K562 (cell line): Measurements from ENCODE around the gene RHOF. TPM values are rescaled to one million over a fixed set of nuclear protein-coding genes. Genes with fewer than 3 reads are reported as not detected.

ENCODE experiments used
- BACH1 ChIP-seq: fragments of 200-800 bp; sonication (Bioruptor generic); IDR thresholded peaks from 2 replicates; pipeline ENCODE4 v1.6.1; 2016; ENCODE audit warnings: missing genetic modification characterization, missing compliant biosample characterization
- CHD2 ChIP-seq: IDR thresholded peaks from 2 replicates; pipeline ENCODE4 v1.6.1; 2011; ENCODE audit warnings: low read depth, low read length
- CLOCK ChIP-seq: fragments of 250-450 bp; sonication (Bioruptor Pico); IDR thresholded peaks from 2 replicates; pipeline ENCODE4 v1.4.0; 2020; ENCODE audit warnings: mild to moderate bottlenecking, moderate library complexity, borderline replicate concordance
- DNMT1 ChIP-seq: fragments of 450-650 bp; IDR thresholded peaks from 2 replicates; pipeline ENCODE4 v1.6.1; 2016; ENCODE audit warnings: antibody characterized with exemption, mild to moderate bottlenecking
- FOXA1 ChIP-seq: fragments of 450-650 bp; IDR thresholded peaks from 2 replicates; pipeline ENCODE4 v1.6.1; 2016; ENCODE audit warnings: mild to moderate bottlenecking, borderline replicate concordance
- FOXJ2 ChIP-seq: fragments of 200-800 bp; sonication (Bioruptor generic); IDR thresholded peaks from 2 replicates; pipeline ENCODE4 v1.6.1; 2016; ENCODE audit warnings: missing genetic modification characterization, missing compliant biosample characterization
- HMG20A ChIP-seq: fragments of 450-650 bp; formaldehyde crosslinking; conservative IDR thresholded peaks from 2 replicates; pipeline ENCODE4 v1.4.0; 2020; ENCODE audit warnings: mild to moderate bottlenecking, mixed read lengths
- MED1 ChIP-seq: sonication (generic); formaldehyde crosslinking; IDR thresholded peaks from 2 replicates; pipeline ENCODE4 v1.8.1; 2023; ENCODE audit warnings: missing genetic modification reagents, borderline replicate concordance
- RBM25 ChIP-seq: fragments of 200-400 bp; formaldehyde crosslinking; IDR thresholded peaks from 2 replicates; pipeline ENCODE4 v1.6.1; 2018; ENCODE audit warnings: low read length, low read depth, moderate library complexity; ENCODE audit not compliant: severe bottlenecking
- STAG1 ChIP-seq: sonication (generic); formaldehyde crosslinking; IDR thresholded peaks from 2 replicates; pipeline ENCODE4 v1.5.0; 2020; ENCODE audit warnings: missing genetic modification reagents, borderline replicate concordance
- TAF7 ChIP-seq: fragments of 450-650 bp; IDR thresholded peaks from 2 replicates; pipeline ENCODE4 v1.6.1; 2016; ENCODE audit warnings: missing genetic modification characterization, missing compliant biosample characterization
- ZNF133 ChIP-seq: fragments of 250-450 bp; sonication (Bioruptor Pico); IDR thresholded peaks from 2 replicates; pipeline ENCODE4 v1.4.0; 2020; ENCODE audit warnings: mild to moderate bottlenecking
- ZNF184 ChIP-seq: sonication (generic); formaldehyde crosslinking; IDR thresholded peaks from 2 replicates; pipeline ENCODE4 v1.5.0; 2020; ENCODE audit warnings: missing genetic modification reagents
- ZNF354B ChIP-seq: fragments of 250-450 bp; sonication (Bioruptor Pico); IDR thresholded peaks from 2 replicates; pipeline ENCODE4 v1.4.0; 2020
- polyA plus RNA-seq, 8 experiments: library from polyadenylated mRNA; depleted of rRNA in 4 of 8; stranded (reverse) in 5 of 8; unstranded in 3 of 8; fragments of >200 nt; fragmentation: Nextera tagmentation in 2 of 8; fragmentation: Illumina TruSeq in 1 of 8; extraction: Ambion mirVana in 2 of 8; extraction: Trizol in 1 of 8; gene quantifications; 2 replicates each; pipeline versions ENCODE4 v1.2.1 to v1.2.3, GENCODE V29; 2011 to 2014; ENCODE audit warnings: inconsistent platforms in 1 of 8, missing spikeins in 1 of 8
- total RNA-seq, 7 experiments: library from RNA; depleted of rRNA in 6 of 7; stranded (reverse); fragments of >200 nt in 6 of 7; fragmentation: Illumina TruSeq in 2 of 7; extraction: Trizol in 2 of 7; gene quantifications; 2 replicates each; pipeline versions ENCODE4 v1.2.1 to v1.2.3, GENCODE V29; 2011 to 2021; ENCODE audit warnings: low replicate concordance in 1 of 7
- TF ChIP-seq, protein P1 (sequence below): fragments of 450-650 bp; formaldehyde crosslinking; conservative IDR thresholded peaks from 2 replicates; pipeline ENCODE4 v1.4.0; 2022; ENCODE audit warnings: mild to moderate bottlenecking, missing genetic modification characterization
- TF ChIP-seq, protein P2 (sequence below): fragments of 450-650 bp; IDR thresholded peaks from one replicate; pipeline ENCODE4 v1.6.1; 2018; ENCODE audit warnings: mild to moderate bottlenecking, moderate library complexity; ENCODE audit not compliant: partially characterized antibody
- TF ChIP-seq, protein P3 (sequence below): fragments of 250-450 bp; sonication (Bioruptor Pico); IDR thresholded peaks from 2 replicates; pipeline ENCODE4 v1.5.0; 2021
- TF ChIP-seq, protein P4 (sequence below): fragments of 250-450 bp; sonication (Bioruptor Pico); IDR thresholded peaks from 2 replicates; pipeline ENCODE4 v1.8.0; 2021; ENCODE audit warnings: moderate library complexity, mild to moderate bottlenecking, inconsistent platforms
- TF ChIP-seq, protein P5 (sequence below): fragments of 250-450 bp; sonication (Bioruptor Pico); IDR thresholded peaks from 2 replicates; pipeline ENCODE4 v1.8.0; 2021; ENCODE audit warnings: mild to moderate bottlenecking, moderate library complexity

The RHOF gene
- total and polyA plus RNA-seq, 9 of the 15 experiments (the other 6 are each of a cell fraction or from before 2014, with no cell fraction given), result 0.13 to 10.1 (median 4.0) TPM

DNA sequence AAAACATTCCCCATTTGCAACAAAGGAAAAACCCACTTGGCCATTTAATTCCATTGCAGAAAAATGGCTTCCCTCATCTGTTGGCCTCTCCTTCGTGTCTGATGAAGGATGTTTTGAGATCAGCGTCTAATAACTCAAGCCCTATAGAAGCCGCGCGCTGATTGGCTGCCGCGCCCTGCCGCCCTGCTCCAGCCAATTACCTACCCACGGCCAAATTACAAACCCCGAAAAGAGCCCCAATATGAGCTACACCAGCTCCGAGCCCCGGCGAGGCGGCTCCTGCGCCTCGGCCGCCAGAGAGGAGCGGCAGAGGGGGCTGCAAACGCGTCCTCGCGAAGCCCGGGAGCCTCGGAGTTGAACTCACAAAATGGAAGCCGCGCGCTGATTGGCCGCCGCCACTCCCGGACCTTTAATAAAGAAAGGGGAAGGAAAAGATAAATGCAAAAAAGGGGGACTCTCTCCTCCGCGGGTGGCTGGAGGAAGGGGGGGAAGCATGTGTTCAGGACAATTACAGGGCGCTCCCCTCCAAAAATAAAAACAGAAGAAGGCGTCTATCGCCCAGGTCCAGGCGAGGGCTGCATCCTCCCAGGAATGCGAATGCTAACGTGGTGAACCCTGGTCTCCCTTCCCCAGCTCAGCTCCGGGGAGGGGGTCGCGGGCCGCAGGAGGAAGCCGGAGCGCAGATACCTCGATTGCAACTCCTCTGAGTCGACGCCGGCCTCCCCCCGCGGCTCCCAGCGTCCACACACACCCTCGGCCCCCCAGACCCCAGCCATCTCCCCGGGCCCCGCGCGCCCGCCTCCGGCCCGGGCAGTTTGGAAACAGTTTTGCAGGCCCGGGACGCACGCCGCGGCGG, 9.6 kb upstream of the RHOF start (continued):
- TF ChIP-seq CLOCK (CRISPR knock-in tag) (no peak), FOXJ2 (tag) (no peak), DNMT1 (no peak), ZNF354B (CRISPR knock-in tag) (no peak), ZNF184 (CRISPR knock-in tag) (no peak), TAF7 (tag) (peak; percentile 92), RBM25 (peak; percentile 81), HMG20A (CRISPR knock-in tag) (no peak), BACH1 (tag) (no peak; the same call in 1 of the 2 replicates), CHD2 (peak; percentile 84), FOXA1 (no peak), ZNF133 (CRISPR knock-in tag) (no peak), MED1 (no peak), STAG1 (CRISPR knock-in tag) (no peak)
- TF ChIP-seq, protein P1, sequence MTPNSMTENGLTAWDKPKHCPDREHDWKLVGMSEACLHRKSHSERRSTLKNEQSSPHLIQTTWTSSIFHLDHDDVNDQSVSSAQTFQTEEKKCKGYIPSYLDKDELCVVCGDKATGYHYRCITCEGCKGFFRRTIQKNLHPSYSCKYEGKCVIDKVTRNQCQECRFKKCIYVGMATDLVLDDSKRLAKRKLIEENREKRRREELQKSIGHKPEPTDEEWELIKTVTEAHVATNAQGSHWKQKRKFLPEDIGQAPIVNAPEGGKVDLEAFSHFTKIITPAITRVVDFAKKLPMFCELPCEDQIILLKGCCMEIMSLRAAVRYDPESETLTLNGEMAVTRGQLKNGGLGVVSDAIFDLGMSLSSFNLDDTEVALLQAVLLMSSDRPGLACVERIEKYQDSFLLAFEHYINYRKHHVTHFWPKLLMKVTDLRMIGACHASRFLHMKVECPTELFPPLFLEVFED, result no peak
- TF ChIP-seq, protein P2, sequence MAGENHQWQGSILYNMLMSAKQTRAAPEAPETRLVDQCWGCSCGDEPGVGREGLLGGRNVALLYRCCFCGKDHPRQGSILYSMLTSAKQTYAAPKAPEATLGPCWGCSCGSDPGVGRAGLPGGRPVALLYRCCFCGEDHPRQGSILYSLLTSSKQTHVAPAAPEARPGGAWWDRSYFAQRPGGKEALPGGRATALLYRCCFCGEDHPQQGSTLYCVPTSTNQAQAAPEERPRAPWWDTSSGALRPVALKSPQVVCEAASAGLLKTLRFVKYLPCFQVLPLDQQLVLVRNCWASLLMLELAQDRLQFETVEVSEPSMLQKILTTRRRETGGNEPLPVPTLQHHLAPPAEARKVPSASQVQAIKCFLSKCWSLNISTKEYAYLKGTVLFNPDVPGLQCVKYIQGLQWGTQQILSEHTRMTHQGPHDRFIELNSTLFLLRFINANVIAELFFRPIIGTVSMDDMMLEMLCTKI, result no peak
- TF ChIP-seq, protein P3, sequence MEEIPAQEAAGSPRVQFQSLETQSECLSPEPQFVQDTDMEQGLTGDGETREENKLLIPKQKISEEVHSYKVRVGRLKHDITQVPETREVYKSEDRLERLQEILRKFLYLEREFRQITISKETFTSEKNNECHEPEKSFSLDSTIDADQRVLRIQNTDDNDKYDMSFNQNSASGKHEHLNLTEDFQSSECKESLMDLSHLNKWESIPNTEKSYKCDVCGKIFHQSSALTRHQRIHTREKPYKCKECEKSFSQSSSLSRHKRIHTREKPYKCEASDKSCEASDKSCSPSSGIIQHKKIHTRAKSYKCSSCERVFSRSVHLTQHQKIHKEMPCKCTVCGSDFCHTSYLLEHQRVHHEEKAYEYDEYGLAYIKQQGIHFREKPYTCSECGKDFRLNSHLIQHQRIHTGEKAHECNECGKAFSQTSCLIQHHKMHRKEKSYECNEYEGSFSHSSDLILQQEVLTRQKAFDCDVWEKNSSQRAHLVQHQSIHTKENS (CRISPR knock-in tag), result no peak
- TF ChIP-seq, protein P4, sequence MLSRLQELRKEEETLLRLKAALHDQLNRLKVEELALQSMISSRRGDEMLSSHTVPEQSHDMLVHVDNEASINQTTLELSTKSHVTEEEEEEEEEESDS, result no peak
- TF ChIP-seq, protein P5, sequence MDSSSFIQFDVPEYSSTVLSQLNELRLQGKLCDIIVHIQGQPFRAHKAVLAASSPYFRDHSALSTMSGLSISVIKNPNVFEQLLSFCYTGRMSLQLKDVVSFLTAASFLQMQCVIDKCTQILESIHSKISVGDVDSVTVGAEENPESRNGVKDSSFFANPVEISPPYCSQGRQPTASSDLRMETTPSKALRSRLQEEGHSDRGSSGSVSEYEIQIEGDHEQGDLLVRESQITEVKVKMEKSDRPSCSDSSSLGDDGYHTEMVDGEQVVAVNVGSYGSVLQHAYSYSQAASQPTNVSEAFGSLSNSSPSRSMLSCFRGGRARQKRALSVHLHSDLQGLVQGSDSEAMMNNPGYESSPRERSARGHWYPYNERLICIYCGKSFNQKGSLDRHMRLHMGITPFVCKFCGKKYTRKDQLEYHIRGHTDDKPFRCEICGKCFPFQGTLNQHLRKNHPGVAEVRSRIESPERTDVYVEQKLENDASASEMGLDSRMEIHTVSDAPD (CRISPR knock-in tag), result no peak
